ENCODE measurements around the gene CCDC88B. TPM values are rescaled to one million over a fixed set of nuclear protein-coding genes. Genes with fewer than 3 reads are reported as not detected.
"Not testable (repeated sequence)": the region's sequence is repeated elsewhere in the genome, so short reads cannot be mapped to it uniquely, and the experiment has no call there.

Gene CCDC88B
- total RNA-seq, 1 experiment from 2014 or later = 1.2 TPM

GRCh38 chr11:64321533-64321932 is 18.5 kb upstream of the CCDC88B start:
- DNase-seq (ENCODE audit: low spot score) = peak; percentile 86

GRCh38 chr11:64322925-64323260 is 17.1 kb upstream of the CCDC88B start:
- DNase-seq (ENCODE audit: low spot score) = no peak

DNA sequence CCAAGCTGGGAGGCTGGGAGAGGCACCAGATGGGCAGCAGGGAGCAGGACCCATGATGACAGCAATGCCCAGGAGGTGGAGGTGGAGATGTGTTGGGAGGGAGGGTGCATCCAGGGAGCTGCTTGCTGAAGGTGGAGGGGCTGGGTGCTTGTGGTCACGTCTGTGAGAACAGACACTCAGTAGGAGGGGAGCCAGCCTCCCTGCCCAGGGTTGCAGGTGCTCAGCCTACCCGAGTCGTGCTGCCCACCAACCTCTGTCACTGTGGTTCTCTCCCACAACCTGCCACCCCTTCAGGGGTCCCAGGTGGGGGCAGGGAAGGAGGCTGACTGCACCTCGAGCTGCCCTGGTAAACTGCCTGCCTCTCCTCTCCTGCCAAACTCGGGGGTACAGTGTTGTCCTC is 16.6 kb upstream of the CCDC88B start:
- no peak for DNase-seq (ENCODE audit: low spot score)

DNA sequence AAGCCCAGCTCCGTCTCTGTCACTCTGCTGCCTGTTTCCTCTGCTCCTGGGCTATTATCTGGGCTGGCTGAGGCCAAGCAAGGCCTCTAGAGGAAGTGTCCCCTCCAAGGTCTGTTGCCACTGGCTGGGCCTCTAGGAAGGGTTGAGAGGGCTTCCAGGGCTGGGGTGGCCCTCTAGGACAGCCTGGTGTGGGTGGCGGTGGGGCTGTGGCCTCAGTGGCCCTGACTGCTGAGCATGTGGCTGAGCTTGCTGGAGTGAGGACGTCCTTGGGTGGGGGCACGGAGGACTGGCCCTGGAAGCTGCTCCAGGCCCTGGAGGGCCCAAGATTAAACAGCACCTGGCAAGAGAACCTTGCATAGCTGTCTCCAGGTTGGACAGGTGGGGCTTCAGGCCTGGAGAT is 16.0 kb upstream of the CCDC88B start:
- not testable (repeated sequence) for DNase-seq (ENCODE audit: low spot score)

DNA sequence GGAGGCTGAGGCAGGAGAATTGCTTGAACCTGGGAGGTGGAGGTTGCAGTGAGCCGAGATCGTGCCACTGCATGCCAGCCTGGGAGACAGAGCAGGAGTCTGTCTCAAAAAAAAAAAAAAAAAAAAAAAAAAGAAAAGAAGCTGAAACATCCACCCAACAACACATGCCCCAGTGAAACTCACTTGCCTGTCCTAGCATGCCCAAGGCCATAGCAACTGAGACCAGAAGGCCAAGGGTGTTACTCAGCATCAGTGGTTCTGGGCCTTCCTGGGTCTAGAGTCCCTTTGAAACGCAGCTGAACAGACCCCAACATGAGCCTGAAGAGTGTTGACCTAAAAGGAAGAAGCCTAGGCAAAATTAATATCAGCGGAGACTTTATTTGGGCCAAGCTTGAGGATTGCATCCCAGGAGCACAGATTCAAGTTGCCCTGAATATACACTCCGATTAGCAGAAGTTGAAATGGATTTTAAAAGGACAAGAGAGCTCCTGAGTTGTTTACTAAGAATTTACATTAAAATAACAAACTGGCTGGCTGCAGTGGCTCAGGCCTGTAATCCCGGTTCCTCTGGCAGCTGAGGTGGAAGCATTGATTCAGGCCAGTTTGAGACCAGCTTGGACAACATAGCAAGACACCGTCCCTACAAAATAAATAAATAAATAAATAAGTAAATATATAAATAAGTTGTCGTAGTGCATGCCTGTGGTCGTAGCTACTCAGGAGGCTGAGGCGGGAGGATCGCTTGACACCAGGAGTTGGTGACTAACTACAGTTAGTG is 15.1 kb upstream of the CCDC88B start:
- no peak for DNase-seq (ENCODE audit: low spot score)

DNA sequence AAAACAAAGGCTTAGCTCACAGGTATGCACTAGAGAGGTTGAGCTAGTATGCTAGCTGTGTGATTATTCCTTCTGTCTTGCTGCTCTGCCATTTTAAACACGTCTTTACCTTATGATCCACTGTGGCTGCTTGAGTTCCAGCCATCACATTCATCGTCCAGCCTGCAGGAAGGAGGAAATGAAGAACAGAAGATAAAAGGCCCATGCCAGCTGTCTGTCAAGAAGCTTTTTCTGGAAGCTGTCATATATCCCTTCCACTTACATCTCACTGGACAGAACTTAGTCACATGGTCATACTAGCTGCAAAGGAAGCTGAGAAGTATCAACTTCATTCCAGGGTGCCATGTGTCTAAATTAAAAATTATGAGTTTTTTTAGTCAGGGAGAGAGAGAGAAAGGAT is 12.6 kb upstream of the CCDC88B start:
- DNase-seq (ENCODE audit: low spot score) = no peak

GRCh38 chr11:64327993-64328392 is 12.0 kb upstream of the CCDC88B start:
- DNase-seq (ENCODE audit: low spot score) = no peak

DNA sequence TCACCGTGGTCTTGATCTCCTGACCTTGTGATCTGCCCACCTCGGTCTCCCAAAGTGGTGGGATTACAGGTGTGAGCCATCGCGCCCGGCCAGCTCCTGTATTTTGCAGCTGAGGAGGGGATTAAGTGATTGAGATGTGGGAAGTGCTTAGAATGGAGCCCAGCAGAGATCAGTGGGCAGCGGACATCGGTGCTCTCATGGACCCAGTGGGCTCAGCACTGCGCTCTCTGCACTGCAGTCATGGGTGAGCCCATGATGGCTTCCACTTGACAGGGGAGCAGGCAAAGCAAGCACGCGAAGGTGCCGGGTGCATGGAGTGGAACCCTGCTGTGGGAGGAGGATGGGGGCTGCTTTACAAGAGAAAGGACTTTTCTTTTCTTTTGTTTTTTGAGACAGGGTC is 9.1 kb upstream of the CCDC88B start:
- DNase-seq (ENCODE audit: low spot score) = no peak

- DNase-seq (ENCODE audit: low spot score) = peak; percentile 88
Observed at GRCh38 chr11:64331569-64332371, 8.2 kb upstream of the CCDC88B start.

GRCh38 chr11:64333556-64333955 is 6.4 kb upstream of the CCDC88B start:
- no peak for DNase-seq (ENCODE audit: low spot score)

- DNase-seq (ENCODE audit: low spot score) = peak; percentile 94
Observed at GRCh38 chr11:64334764-64335735, 5.0 kb upstream of the CCDC88B start.

GRCh38 chr11:64337538-64338249 is 2.3 kb upstream of the CCDC88B start:
- no peak for DNase-seq (ENCODE audit: low spot score)

- DNase-seq (ENCODE audit: low spot score) = no peak
Observed at GRCh38 chr11:64338716-64339115, 1.3 kb upstream of the CCDC88B start.

GRCh38 chr11:64339286-64339685 is 718 bp upstream of the CCDC88B start:
- DNase-seq (ENCODE audit: low spot score) = no peak

DNA sequence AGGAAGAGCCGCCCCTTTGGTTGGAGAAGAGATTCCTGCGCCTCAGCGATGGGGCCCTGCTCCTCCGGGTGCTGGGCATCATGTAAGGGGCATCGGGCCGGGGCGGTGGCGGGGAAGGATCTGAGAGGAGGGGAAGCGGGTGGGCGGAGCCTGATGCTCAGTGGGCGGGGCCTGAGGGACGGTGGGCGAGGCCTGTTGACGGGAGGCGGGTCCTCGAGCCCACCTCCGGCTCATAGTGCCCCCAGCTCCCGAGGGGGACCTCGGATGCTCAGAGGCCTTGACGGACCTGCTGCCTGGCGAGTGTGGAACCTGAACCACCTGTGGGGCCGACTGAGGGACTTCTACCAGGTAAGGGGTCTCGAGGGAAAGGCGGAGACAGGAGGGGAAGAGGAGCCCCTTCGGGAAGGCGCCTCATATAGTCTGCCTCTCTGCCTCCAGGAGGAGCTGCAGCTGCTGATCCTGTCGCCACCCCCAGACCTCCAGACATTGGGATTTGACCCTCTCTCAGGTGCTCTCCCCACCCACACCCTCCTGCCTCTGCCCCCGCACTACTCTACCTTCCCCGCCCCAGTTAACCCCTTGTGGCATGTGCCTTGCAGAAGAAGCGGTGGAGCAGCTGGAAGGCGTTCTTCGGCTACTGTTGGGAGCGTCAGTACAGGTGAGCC is 799 bp downstream of the CCDC88B start:
- no peak for DNase-seq (ENCODE audit: low spot score)

GRCh38 chr11:64341429-64341828 is 1.4 kb downstream of the CCDC88B start:
- no peak for DNase-seq (ENCODE audit: low spot score)

DNA sequence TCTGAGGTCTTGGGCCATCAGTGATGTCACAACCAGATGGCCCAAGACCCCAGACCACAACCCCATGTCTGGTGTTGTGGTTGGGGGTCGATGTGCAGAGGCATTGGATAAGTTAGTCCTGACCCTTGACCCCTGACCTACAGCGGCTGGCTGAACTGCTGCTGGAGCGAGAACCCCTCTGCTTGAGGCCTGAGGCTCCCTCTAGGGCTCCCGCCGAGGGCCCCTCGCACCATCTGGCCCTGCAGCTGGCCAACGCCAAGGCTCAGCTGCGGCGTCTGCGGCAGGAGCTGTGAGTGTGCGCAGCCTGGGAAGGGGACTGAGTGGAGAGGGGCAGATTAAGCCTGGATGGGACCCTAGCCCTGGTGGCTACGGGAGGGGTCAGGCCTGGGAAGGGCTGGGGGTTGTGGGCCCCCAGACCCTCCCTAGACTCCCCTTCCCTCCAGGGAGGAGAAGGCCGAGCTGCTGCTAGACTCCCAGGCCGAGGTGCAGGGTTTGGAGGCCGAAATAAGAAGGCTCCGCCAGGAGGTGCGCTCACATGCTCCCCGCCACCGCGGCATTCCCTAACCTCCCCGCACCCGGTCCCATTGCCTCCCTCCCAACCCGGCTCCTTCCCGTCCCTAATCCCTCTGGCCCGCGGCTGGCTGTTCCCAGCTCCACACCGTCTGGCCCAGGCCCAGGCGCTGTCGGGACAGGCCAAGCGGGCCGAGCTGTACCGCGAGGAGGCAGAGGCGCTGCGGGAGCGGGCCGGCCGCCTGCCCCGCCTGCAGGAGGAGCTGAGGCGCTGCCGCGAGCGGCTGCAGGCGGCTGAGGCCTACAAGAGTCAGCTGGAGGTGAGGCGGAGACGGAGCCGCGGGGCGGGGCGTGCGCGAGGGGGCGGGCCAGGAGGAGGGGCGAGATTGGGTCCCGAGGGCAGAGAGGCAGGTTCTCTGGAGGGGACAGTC is 2.1 kb downstream of the CCDC88B start:
- DNase-seq (ENCODE audit: low spot score) = peak; percentile 43

DNA sequence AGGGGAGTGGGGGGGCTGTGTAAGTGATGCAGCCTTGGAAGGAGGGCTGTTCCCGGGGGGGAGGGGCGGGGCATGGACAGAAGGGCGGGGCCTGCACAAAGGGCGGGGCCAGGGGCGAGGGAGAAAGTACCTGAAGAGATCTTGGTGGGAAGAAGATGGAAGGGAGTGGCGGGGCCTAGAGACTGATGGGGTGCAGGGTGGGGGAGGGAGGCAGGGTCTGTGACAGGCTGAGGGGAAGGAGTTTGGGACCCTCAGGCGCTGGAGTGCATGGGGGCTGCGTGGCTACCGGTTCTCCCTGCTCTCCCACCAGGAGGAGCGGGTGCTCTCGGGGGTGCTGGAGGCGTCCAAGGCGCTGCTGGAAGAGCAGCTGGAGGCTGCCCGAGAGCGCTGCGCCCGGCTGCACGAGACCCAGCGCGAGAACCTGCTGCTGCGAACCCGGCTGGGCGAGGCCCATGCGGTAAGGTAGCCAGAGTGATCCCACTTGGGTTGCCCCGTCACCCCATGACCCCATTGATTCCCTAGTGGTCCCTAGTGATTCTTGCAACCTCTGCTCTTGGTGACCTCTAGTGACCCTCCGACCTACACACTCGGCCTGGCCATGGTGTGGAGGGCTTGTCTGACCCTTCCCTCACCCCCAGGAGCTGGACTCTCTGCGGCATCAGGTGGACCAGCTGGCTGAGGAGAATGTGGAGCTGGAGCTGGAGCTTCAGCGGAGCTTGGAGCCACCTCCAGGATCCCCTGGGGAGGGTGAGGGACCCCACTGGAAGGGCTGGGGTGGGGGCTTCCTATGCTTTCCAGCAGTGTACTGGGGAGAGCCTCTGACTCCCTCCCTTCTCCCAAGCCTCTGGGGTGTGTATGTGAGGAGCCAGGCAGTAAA is 3.1 kb downstream of the CCDC88B start:
- no peak for DNase-seq (ENCODE audit: low spot score)

Data from H4 (cell line).